Astrocyte (in vitro differentiated cells and primary cell): ENCODE measurements around the gene MLN.

Source experiments
- CTCF ChIP-seq: IDR thresholded peaks from 2 replicates; pipeline ENCODE4 v1.5.1; 2011; ENCODE audit warnings: low read depth, mild to moderate bottlenecking, inconsistent platforms, low read length, moderate library complexity; ENCODE audit not compliant: insufficient read depth
- EZH2 ChIP-seq: IDR thresholded peaks from 2 replicates; pipeline ENCODE4 v1.6.1; 2012; ENCODE audit warnings: mild to moderate bottlenecking, low read length, inconsistent platforms; ENCODE audit not compliant: insufficient read depth

- TF ChIP-seq CTCF, result no peak
- TF ChIP-seq EZH2, result no peak
Measured at GRCh38 chr6:33823806-33824205, 20.0 kb upstream of the MLN start.
